SK-N-SH treated with all-trans-retinoic acid at 6 μM for 48 hours (cell line): ENCODE measurements around the gene GALNT17.

Experiments used
- ATAC-seq: fragments of 200-7000 bp; cut with Tn5 transposase; 3 replicates; pipeline ENCODE4 v1.9.1; 2020; ENCODE audit warnings: mild to moderate bottlenecking, moderate library complexity
- ARNTL ChIP-seq: fragments of 450-650 bp; formaldehyde crosslinking; IDR thresholded peaks from 2 replicates; pipeline ENCODE4 v1.5.0; 2020; ENCODE audit warnings: low read depth, mild to moderate bottlenecking, moderate library complexity, borderline replicate concordance
- BACH2 ChIP-seq: fragments of 250-450 bp; sonication (Bioruptor Pico); IDR thresholded peaks from 2 replicates; pipeline ENCODE4 v1.9.0; 2021; ENCODE audit warnings: mild to moderate bottlenecking, borderline replicate concordance
- CREB5 ChIP-seq: fragments of 250-450 bp; sonication (Bioruptor Pico); IDR thresholded peaks from 2 replicates; pipeline ENCODE4 v1.5.1; 2020; ENCODE audit warnings: low read depth, mild to moderate bottlenecking, moderate library complexity
- CSDC2 ChIP-seq: fragments of 250-450 bp; sonication (Bioruptor Pico); IDR thresholded peaks from 2 replicates; pipeline ENCODE4 v1.5.0; 2020; ENCODE audit warnings: mild to moderate bottlenecking, moderate library complexity
- CSRNP3 ChIP-seq: fragments of 250-450 bp; sonication (Bioruptor Pico); IDR thresholded peaks from 2 replicates; pipeline ENCODE4 v1.5.1; 2021; ENCODE audit warnings: mild to moderate bottlenecking, moderate library complexity
- ESRRG ChIP-seq: fragments of 250-450 bp; sonication (Bioruptor Pico); IDR thresholded peaks from 2 replicates; pipeline ENCODE4 v1.6.1; 2021; ENCODE audit warnings: mild to moderate bottlenecking
- ISL1 ChIP-seq: fragments of 250-450 bp; sonication (Bioruptor Pico); IDR thresholded peaks from 2 replicates; pipeline ENCODE4 v2.1.2; 2022; ENCODE audit warnings: mild to moderate bottlenecking, moderate library complexity
- OSR1 ChIP-seq: fragments of 250-450 bp; sonication (Bioruptor Pico); IDR thresholded peaks from 2 replicates; pipeline ENCODE4 v1.8.0; 2022; ENCODE audit warnings: moderate library complexity, mild to moderate bottlenecking, inconsistent platforms
- PATZ1 ChIP-seq: fragments of 250-450 bp; sonication (Bioruptor Pico); IDR thresholded peaks from 2 replicates; pipeline ENCODE4 v1.8.0; 2020; ENCODE audit warnings: mild to moderate bottlenecking, moderate library complexity, borderline replicate concordance
- POU6F1 ChIP-seq: fragments of 250-450 bp; sonication (Bioruptor Pico); IDR thresholded peaks from 2 replicates; pipeline ENCODE4 v1.8.0; 2021; ENCODE audit warnings: low read depth, mild to moderate bottlenecking, moderate library complexity, borderline replicate concordance
- PPARA ChIP-seq: fragments of 250-450 bp; sonication (Bioruptor Pico); IDR thresholded peaks from 2 replicates; pipeline ENCODE4 v1.5.0; 2020; ENCODE audit warnings: mild to moderate bottlenecking, borderline replicate concordance
- RARB ChIP-seq: fragments of 250-450 bp; sonication (Bioruptor Pico); IDR thresholded peaks from 2 replicates; pipeline ENCODE4 v1.8.0; 2021; ENCODE audit warnings: mild to moderate bottlenecking, moderate library complexity
- TCF4 ChIP-seq: fragments of 250-450 bp; sonication (Bioruptor Pico); IDR thresholded peaks from 2 replicates; pipeline ENCODE4 v1.8.0; 2021; ENCODE audit warnings: mild to moderate bottlenecking, moderate library complexity, borderline replicate concordance
- TOX ChIP-seq: fragments of 250-450 bp; sonication (Bioruptor Pico); IDR thresholded peaks from 2 replicates; pipeline ENCODE4 v1.8.0; 2021; ENCODE audit warnings: mild to moderate bottlenecking, moderate library complexity, borderline replicate concordance
- TSHZ2 ChIP-seq: fragments of 250-450 bp; sonication (Bioruptor Pico); IDR thresholded peaks from 2 replicates; pipeline ENCODE4 v1.5.0; 2020; ENCODE audit warnings: mild to moderate bottlenecking, moderate library complexity
- ZC3H10 ChIP-seq: fragments of 250-450 bp; sonication (Bioruptor Pico); IDR thresholded peaks from 2 replicates; pipeline ENCODE4 v1.5.1; 2021; ENCODE audit warnings: mild to moderate bottlenecking, moderate library complexity
- ZFP3 ChIP-seq: fragments of 250-450 bp; sonication (Bioruptor Pico); IDR thresholded peaks from 2 replicates; pipeline ENCODE4 v1.5.0; 2020; ENCODE audit warnings: mild to moderate bottlenecking, moderate library complexity
- ZFP30 ChIP-seq: fragments of 450-650 bp; formaldehyde crosslinking; IDR thresholded peaks from 2 replicates; pipeline ENCODE4 v1.5.0; 2022; ENCODE audit warnings: mild to moderate bottlenecking, moderate library complexity
- ZNF565 ChIP-seq: fragments of 450-650 bp; formaldehyde crosslinking; conservative IDR thresholded peaks from 2 replicates; pipeline ENCODE4 v1.5.0; 2020; ENCODE audit warnings: low read depth, mild to moderate bottlenecking, moderate library complexity
- ZNF70 ChIP-seq: fragments of 450-650 bp; formaldehyde crosslinking; IDR thresholded peaks from 2 replicates; pipeline ENCODE4 v1.5.0; 2020; ENCODE audit warnings: mild to moderate bottlenecking, moderate library complexity
- ZNF8 ChIP-seq: fragments of 450-650 bp; formaldehyde crosslinking; IDR thresholded peaks from 2 replicates; pipeline ENCODE4 v1.5.0; 2020; ENCODE audit warnings: mild to moderate bottlenecking, moderate library complexity

The GALNT17 gene

GRCh38 chr7:71442492-71443190 lies 310.7 kb downstream of the GALNT17 start (continued):
- no peak for TF ChIP-seq TSHZ2

- TF ChIP-seq CSRNP3 (CRISPR knock-in tag): no peak
- no peak for TF ChIP-seq POU6F1 (CRISPR knock-in tag)
- TF ChIP-seq TSHZ2: no peak
- no peak for TF ChIP-seq ZFP3 (CRISPR knock-in tag)
- no peak for TF ChIP-seq OSR1
- no peak for TF ChIP-seq CREB5 (CRISPR knock-in tag)
- no peak for TF ChIP-seq TOX (CRISPR knock-in tag)
- no peak for TF ChIP-seq ARNTL (CRISPR knock-in tag)
- no peak for TF ChIP-seq PATZ1 (CRISPR knock-in tag)
- no peak for TF ChIP-seq ZFP30 (CRISPR knock-in tag)
- no peak for TF ChIP-seq ZNF8 (CRISPR knock-in tag)
- no peak for TF ChIP-seq ZNF565 (CRISPR knock-in tag)
- TF ChIP-seq CSDC2: no peak
- no peak for TF ChIP-seq ZC3H10 (CRISPR knock-in tag)
- TF ChIP-seq RARB (CRISPR knock-in tag): no peak
- TF ChIP-seq BACH2 (CRISPR knock-in tag): no peak
- no peak for ATAC-seq
These were observed 311.2 kb downstream of the GALNT17 start for GRCh38 chr7:71443191-71443530.

- no peak for ATAC-seq
- TF ChIP-seq BACH2 (CRISPR knock-in tag): no peak
- no peak for TF ChIP-seq TCF4 (CRISPR knock-in tag)
- TF ChIP-seq OSR1: no peak
- TF ChIP-seq PPARA: no peak
- no peak for TF ChIP-seq ZC3H10 (CRISPR knock-in tag)
- TF ChIP-seq ZFP3 (CRISPR knock-in tag): no peak
- no peak for TF ChIP-seq CSRNP3 (CRISPR knock-in tag)
- no peak for TF ChIP-seq ISL1 (CRISPR knock-in tag)
- TF ChIP-seq CSDC2: no peak
- TF ChIP-seq ZFP30 (CRISPR knock-in tag): no peak
- TF ChIP-seq ARNTL (CRISPR knock-in tag): no peak
- TF ChIP-seq ZNF565 (CRISPR knock-in tag): no peak
- TF ChIP-seq ZNF70: no peak
- TF ChIP-seq TOX (CRISPR knock-in tag): no peak
- no peak for TF ChIP-seq ESRRG (CRISPR knock-in tag)
These were observed 312.2 kb downstream of the GALNT17 start for GRCh38 chr7:71444130-71444529.
